Gastrocnemius medialis (tissue), 4 donors: Measurements from ENCODE around the gene INPP5A. TPM values are rescaled to one million over a fixed set of nuclear protein-coding genes. Genes with fewer than 3 reads are reported as not detected.

ENCODE experiments used
- ATAC-seq, 2 donors: fragments of 150-250 bp; one replicate each; pipeline ENCODE4 v1.9.1; 2016
- DNase-seq, 2 donors: peaks; one replicate each; pipeline ENCODE4 v3.0.0-alpha.2; 2019
- H3K27ac ChIP-seq, 4 donors: fragments of 200-600 bp; sonication (generic); 1 replicate in 1 of 4; 2 replicates in 3 of 4; pipeline ENCODE4 v1.5.1; 2016 to 2018; ENCODE audit warnings: mild to moderate bottlenecking in 2 of 4, moderate library complexity in 1 of 4
- H3K27me3 ChIP-seq, 3 donors: fragments of 200-600 bp; sonication (generic) in 2 of 3; 1 replicate in 1 of 3; 2 replicates in 2 of 3; pipeline versions ENCODE4 v1.5.1 to v1.6.0; 2016 to 2019; ENCODE audit warnings: mild to moderate bottlenecking in 1 of 3, moderate library complexity in 1 of 3
- H3K36me3 ChIP-seq, 2 donors: fragments of 200-600 bp; sonication (generic) in 1 of 2; one replicate each; pipeline ENCODE4 v1.5.1; 2017 to 2018
- H3K4me1 ChIP-seq, 2 donors: fragments of 200-600 bp; sonication (generic) in 1 of 2; one replicate each; pipeline ENCODE4 v1.5.1; 2016 to 2017; ENCODE audit warnings: mild to moderate bottlenecking in 2 of 2
- H3K4me3 ChIP-seq, 4 donors: fragments of 200-600 bp; sonication (generic) in 3 of 4; 1 replicate in 1 of 4; 2 replicates in 3 of 4; pipeline ENCODE4 v1.5.1; 2016 to 2019; ENCODE audit warnings: mild to moderate bottlenecking in 2 of 4
- H3K9me3 ChIP-seq, 3 donors: fragments of 200-600 bp; sonication (generic) in 2 of 3; 1 replicate in 1 of 3; 2 replicates in 2 of 3; pipeline ENCODE4 v1.5.1; 2016 to 2019
- POLR2A ChIP-seq, 2 donors: fragments of 450-650 bp; IDR thresholded peaks; one replicate each; pipeline ENCODE4 v1.6.1; 2017; ENCODE audit warnings: antibody characterized with exemption in 2 of 2, mild to moderate bottlenecking in 2 of 2, moderate library complexity in 2 of 2
- in situ Hi-C, 4 donors: fragments of 200-750 bp; cut with MboI; loops; one replicate each; pipeline versions ENCODE4 v1.15.0 to v1.8.0; 2017; ENCODE audit warnings: low sequenced_read_pairs in 4 of 4
- intact Hi-C: fragments of 100-400 bp; cut with DNase I; formaldehyde crosslinking; loops from one replicate; pipeline ENCODE4 v1.15.1; 2023; ENCODE audit warnings: low total_unique reads
- total RNA-seq, 4 donors: library from RNA; depleted of rRNA; stranded (reverse); fragments of >200 nt; gene quantifications; one replicate each; pipeline versions ENCODE4 v1.1.0 to v1.2.3, GENCODE V29; 2016
- TF ChIP-seq, protein P1 (sequence below), 5 experiments: fragments of 450-650 bp in 3 of 5; fragments of 200-600 bp in 2 of 5; sonication (generic) in 2 of 5; IDR thresholded peaks in 4 of 5; conservative IDR thresholded peaks in 1 of 5; 1 replicate in 4 of 5; 2 replicates in 1 of 5; pipeline ENCODE4 v1.5.1; 2016 to 2019; ENCODE audit warnings: antibody characterized with exemption in 5 of 5, mild to moderate bottlenecking in 3 of 5, moderate library complexity in 3 of 5

Gene INPP5A
- total RNA-seq, 4 donors from 2014 or later, result 74.9 to 107 (median 92.4) TPM

DNA sequence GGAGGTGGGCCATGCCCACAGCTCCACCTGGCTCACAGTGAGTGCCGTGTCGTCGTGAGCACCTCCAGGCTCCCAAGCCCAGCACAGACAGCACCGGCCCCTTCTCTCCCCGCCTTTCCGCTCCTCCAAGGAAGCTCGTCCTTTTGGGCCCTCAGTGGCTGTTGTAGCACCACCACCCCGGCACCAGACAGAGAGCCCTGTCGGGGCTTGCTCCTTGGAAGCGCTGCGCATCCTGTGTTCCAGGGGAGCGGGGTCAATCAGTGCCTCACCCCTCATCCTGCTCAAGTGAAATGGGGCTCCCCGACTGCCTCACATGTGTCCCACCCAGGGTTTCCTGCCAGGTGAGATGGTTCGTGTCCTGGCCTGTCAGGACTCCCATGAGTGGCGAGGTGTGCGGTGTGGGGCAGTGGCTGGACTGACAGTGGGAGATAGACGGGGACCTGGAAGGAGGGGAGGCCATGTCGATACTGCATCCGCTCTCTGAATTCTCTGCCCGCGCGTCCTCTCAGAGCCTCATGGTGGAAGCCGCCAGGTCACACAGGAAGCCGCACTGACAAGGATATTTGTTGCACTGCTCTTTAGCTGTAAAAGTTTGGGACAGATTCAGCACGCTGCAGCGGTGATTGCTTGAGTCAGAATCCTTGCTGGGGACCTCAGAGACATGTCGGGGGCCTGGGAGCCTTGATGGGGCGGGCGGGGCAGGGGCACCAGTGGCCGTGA is 107.1 kb downstream of the INPP5A start:
- no peak for TF ChIP-seq POLR2A (IDR thresholded peaks at IDR 0.05)
- TF ChIP-seq, protein P1, sequence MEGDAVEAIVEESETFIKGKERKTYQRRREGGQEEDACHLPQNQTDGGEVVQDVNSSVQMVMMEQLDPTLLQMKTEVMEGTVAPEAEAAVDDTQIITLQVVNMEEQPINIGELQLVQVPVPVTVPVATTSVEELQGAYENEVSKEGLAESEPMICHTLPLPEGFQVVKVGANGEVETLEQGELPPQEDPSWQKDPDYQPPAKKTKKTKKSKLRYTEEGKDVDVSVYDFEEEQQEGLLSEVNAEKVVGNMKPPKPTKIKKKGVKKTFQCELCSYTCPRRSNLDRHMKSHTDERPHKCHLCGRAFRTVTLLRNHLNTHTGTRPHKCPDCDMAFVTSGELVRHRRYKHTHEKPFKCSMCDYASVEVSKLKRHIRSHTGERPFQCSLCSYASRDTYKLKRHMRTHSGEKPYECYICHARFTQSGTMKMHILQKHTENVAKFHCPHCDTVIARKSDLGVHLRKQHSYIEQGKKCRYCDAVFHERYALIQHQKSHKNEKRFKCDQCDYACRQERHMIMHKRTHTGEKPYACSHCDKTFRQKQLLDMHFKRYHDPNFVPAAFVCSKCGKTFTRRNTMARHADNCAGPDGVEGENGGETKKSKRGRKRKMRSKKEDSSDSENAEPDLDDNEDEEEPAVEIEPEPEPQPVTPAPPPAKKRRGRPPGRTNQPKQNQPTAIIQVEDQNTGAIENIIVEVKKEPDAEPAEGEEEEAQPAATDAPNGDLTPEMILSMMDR (IDR thresholded peaks at IDR 0.05 in 4 of 5, conservative IDR thresholded peaks at IDR 0.05 in 1 of 5), result no peak
- in situ Hi-C loops, result loop anchor here (25.0 kb wide), 2 partner anchors 107 to 257 kb away; partner anchors contain the start of genes INPP5A (in 3 of the 4) and PWWP2B (in 3 of the 4)
- DNase-seq (no peak), ATAC-seq (no peak)
- Histone ChIP-seq H3K4me1 (no peaks in the 10 kb centered on the region), H3K27me3 (no peaks in the 10 kb centered on the region), H3K36me3 (no peaks in the 10 kb centered on the region), H3K4me3 (no peak overlapping the region), H3K9me3 (no peaks in the 10 kb centered on the region), H3K27ac (no peak overlapping the region)
- intact Hi-C loops, result no loop called here

DNA sequence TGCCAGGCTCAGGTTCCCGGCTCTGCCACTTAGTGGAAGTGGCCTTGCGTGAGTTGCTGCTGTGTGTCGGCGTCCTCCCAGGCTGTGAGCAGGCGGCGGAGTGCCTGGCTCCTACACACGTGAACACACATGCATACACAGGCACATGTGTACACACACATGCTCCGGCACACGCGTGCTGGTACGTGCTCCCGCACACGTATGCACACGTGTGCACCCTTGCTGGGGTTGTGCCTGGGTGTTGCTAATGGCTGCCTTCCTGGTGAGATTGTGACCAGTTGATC is 107.6 kb downstream of the INPP5A start:
- ATAC-seq, result no peak
- H3K4me3 ChIP-seq, result no peak overlapping the region
- no peaks in the 10 kb centered on the region for H3K9me3 ChIP-seq
- no peaks in the 10 kb centered on the region for H3K36me3 ChIP-seq
- in situ Hi-C loops (loop anchor here (25.0 kb wide), 2 partner anchors 108 to 258 kb away; partner anchors contain the start of genes INPP5A (in 3 of the 4) and PWWP2B (in 3 of the 4)), intact Hi-C loops (no loop called here)
- no peaks in the 10 kb centered on the region for H3K4me1 ChIP-seq
- H3K27me3 ChIP-seq, result no peaks in the 10 kb centered on the region
- H3K27ac ChIP-seq, result no peak overlapping the region
- DNase-seq, result no peak
- TF ChIP-seq, protein P1 (IDR thresholded peaks at IDR 0.05 in 4 of 5, conservative IDR thresholded peaks at IDR 0.05 in 1 of 5), result no peak
- no peak for TF ChIP-seq POLR2A (IDR thresholded peaks at IDR 0.05)

DNA sequence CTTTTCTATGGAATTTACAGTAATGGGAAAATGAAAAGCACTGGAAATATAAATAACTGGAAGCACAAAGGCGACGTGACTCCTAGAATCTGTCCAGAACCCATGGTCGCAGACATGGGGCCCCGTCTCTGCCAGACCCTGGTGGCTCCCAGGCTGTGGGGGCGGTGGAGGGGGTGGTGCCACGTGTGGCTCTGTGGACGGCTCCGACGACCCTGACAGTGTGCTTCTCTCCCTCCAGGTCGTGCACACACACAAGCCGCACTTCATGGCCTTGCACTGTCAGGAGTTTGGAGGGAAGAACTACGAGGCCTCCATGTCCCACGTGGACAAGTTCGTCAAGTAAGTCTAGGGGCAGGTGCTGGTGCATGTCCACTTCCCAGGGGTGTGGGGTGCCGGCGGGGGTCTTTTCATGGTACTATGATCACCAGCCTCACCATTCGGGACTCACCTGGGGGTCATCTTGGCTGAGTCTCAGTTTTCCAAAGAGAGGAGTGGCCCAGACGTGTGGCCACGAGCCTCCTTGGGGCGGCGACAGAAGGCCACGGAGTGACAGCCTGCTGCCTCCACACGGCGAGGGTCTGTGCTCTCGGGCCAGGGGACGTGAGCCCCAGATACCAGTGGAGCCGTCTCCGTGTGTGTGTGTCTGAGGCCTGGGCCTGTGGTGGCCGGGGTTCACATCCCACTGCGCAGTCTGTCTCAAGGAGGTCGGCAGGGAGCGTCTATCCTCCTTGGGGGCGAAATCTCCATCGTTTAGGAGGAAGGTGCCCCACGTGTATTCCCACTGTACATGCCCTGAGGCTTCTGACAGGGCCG is 108.2 kb downstream of the INPP5A start:
- Histone ChIP-seq H3K4me3 (no peak overlapping the region), H3K36me3 (no peaks in the 10 kb centered on the region), H3K9me3 (no peaks in the 10 kb centered on the region), H3K4me1 (no peaks in the 10 kb centered on the region), H3K27ac (no peak overlapping the region), H3K27me3 (no peaks in the 10 kb centered on the region)
- DNase-seq (no peak), ATAC-seq (no peak)
- intact Hi-C loops (no loop called here), in situ Hi-C loops (loop anchor here (25.0 kb wide), 2 partner anchors 109 to 259 kb away; partner anchors contain the start of genes INPP5A (in 3 of the 4) and PWWP2B (in 3 of the 4))
- TF ChIP-seq, protein P1 (IDR thresholded peaks at IDR 0.05 in 4 of 5, conservative IDR thresholded peaks at IDR 0.05 in 1 of 5), result no peak
- no peak for TF ChIP-seq POLR2A (IDR thresholded peaks at IDR 0.05)

DNA sequence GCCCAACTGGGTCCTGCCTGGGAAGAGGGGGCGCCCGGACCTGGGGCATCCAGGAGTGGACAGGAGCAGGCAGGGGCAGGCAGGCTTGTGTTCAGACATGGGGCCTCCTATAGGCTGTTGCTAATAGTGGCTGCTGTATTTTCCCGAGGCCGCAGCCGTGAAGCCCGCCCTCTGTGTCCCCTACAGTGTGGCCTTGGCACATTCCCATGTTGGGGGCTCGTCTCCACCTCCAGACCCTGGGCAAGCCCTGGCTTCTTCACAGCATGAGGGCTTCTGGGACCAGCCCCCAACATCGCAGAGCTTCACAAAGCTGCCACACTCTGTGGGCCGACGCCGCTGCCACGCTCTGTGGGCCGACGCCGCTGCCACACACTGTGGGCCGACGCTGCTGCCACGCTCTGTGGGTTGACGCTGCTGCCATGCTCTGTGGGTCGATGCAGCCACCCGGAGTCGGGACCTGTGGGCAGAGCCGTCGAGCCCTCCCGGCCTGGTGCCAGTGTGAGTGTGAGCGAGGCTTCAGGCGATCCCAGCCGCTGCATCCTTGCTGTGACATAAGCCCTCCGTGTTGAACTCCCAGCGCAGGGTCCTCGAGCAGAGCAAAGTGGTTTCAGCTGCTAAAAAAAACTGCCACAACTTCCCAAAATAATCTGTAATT is 109.0 kb downstream of the INPP5A start:
- TF ChIP-seq POLR2A (IDR thresholded peaks at IDR 0.05), result no peak
- TF ChIP-seq, protein P1 (IDR thresholded peaks at IDR 0.05 in 4 of 5, conservative IDR thresholded peaks at IDR 0.05 in 1 of 5), result no peak
- Histone ChIP-seq H3K4me3 (no peak overlapping the region), H3K27me3 (no peaks in the 10 kb centered on the region), H3K4me1 (no peaks in the 10 kb centered on the region), H3K27ac (no peak overlapping the region), H3K9me3 (no peaks in the 10 kb centered on the region), H3K36me3 (no peaks in the 10 kb centered on the region)
- ATAC-seq (no peak), DNase-seq (no peak)
- in situ Hi-C loops (loop anchor here (25.0 kb wide), 2 partner anchors 109 to 259 kb away; partner anchors contain the start of genes INPP5A (in 3 of the 4) and PWWP2B (in 3 of the 4)), intact Hi-C loops (no loop called here)
